WTC11 (cell line): ENCODE measurements around the gene ARF6. TPM values are rescaled to one million over a fixed set of nuclear protein-coding genes. Genes with fewer than 3 reads are reported as not detected.

Source experiments
- ATAC-seq: fragments of 200-7000 bp; cut with Tn5 transposase; 2 replicates; pipeline ENCODE4 v1.10.0; 2021; ENCODE audit warnings: mild to moderate bottlenecking, moderate library complexity
- CTCF ChIA-PET: fragments of 300-600 bp; sonication (Branson Sonifier 250); formaldehyde crosslinking; loops from one replicate; lab custom pipeline; 2021; ENCODE audit warnings: antibody characterized with exemption; lab: Charles Lee
- POLR2A ChIA-PET: fragments of 350-600 bp; sonication (Branson Sonifier 250); formaldehyde crosslinking; loops from one replicate; lab custom pipeline; 2021; ENCODE audit warnings: antibody characterized with exemption; lab: Charles Lee
- DNase-seq: peaks from one replicate; pipeline ENCODE4 v3.0.0; 2021; ENCODE audit warnings: low spot score
- H3K27ac Mint-ChIP-seq: 2 replicates; pipeline ENCODE4 v1.8.0; 2021; ENCODE audit warnings: mixed read lengths
- H3K27me3 Mint-ChIP-seq: 2 replicates; pipeline ENCODE4 v1.8.0; 2021; ENCODE audit warnings: low read depth, mild to moderate bottlenecking, moderate library complexity, mixed read lengths
- H3K36me3 Mint-ChIP-seq: 2 replicates; pipeline ENCODE4 v1.8.0; 2021; ENCODE audit warnings: mixed read lengths
- H3K4me1 Mint-ChIP-seq: 2 replicates; pipeline ENCODE4 v1.8.0; 2022; ENCODE audit warnings: mixed read lengths
- H3K4me3 Mint-ChIP-seq: 2 replicates; pipeline ENCODE4 v1.8.0; 2021; ENCODE audit warnings: mild to moderate bottlenecking, moderate library complexity, mixed read lengths
- H3K9me3 Mint-ChIP-seq: 2 replicates; pipeline ENCODE4 v1.8.0; 2021; ENCODE audit warnings: mixed read lengths
- ESRRA ChIP-seq: sonication (generic); formaldehyde crosslinking; IDR thresholded peaks from 2 replicates; pipeline ENCODE4 v1.8.1; 2022; ENCODE audit warnings: mild to moderate bottlenecking, missing genetic modification reagents, borderline replicate concordance
- GABPB1 ChIP-seq: sonication (generic); formaldehyde crosslinking; IDR thresholded peaks from 2 replicates; pipeline ENCODE4 v1.8.1; 2023; ENCODE audit warnings: mild to moderate bottlenecking, missing genetic modification reagents
- GRHL2 ChIP-seq: fragments of 250-450 bp; sonication (Bioruptor Pico); IDR thresholded peaks from 2 replicates; pipeline ENCODE4 v1.8.0; 2022; ENCODE audit warnings: mild to moderate bottlenecking, moderate library complexity; ENCODE audit not compliant: insufficient replicate concordance, severe bottlenecking
- SMAD4 ChIP-seq: sonication (generic); formaldehyde crosslinking; IDR thresholded peaks from 2 replicates; pipeline ENCODE4 v1.8.0; 2022; ENCODE audit warnings: mild to moderate bottlenecking, missing genetic modification reagents
- SOX15 ChIP-seq: fragments of 250-450 bp; sonication (Bioruptor Pico); IDR thresholded peaks from 2 replicates; pipeline ENCODE4 v1.9.0; 2021; ENCODE audit warnings: mild to moderate bottlenecking
- TEAD4 ChIP-seq: sonication (generic); formaldehyde crosslinking; IDR thresholded peaks from 2 replicates; pipeline ENCODE4 v1.8.0; 2022; ENCODE audit warnings: mild to moderate bottlenecking, missing genetic modification reagents
- ZBTB21 ChIP-seq: sonication (generic); formaldehyde crosslinking; IDR thresholded peaks from 2 replicates; pipeline ENCODE4 v1.8.1; 2023; ENCODE audit warnings: mild to moderate bottlenecking, missing genetic modification reagents, borderline replicate concordance
- total RNA-seq: library from RNA; stranded (reverse); gene quantifications from 3 replicates; pipeline ENCODE4 v1.2.3, GENCODE V29; 2021
- TF ChIP-seq, protein P1 (sequence below): fragments of 250-450 bp; sonication (Bioruptor Pico); IDR thresholded peaks from 2 replicates; pipeline ENCODE4 v1.9.0; 2021; ENCODE audit warnings: mild to moderate bottlenecking, borderline replicate concordance
- TF ChIP-seq, protein P2 (sequence below): sonication (generic); formaldehyde crosslinking; IDR thresholded peaks from 2 replicates; pipeline ENCODE4 v1.8.0; 2022; ENCODE audit warnings: mild to moderate bottlenecking, missing genetic modification reagents
- TF ChIP-seq, protein P3 (sequence below): sonication (generic); formaldehyde crosslinking; IDR thresholded peaks from 2 replicates; pipeline ENCODE4 v1.8.1; 2022; ENCODE audit warnings: low read depth, mild to moderate bottlenecking, moderate library complexity, missing genetic modification reagents, borderline replicate concordance
- TF ChIP-seq, protein P4 (sequence below): fragments of 250-450 bp; sonication (Bioruptor Pico); conservative IDR thresholded peaks from 2 replicates; pipeline ENCODE4 v1.9.0; 2021; ENCODE audit warnings: mild to moderate bottlenecking
- TF ChIP-seq, protein P5 (sequence below): sonication (generic); formaldehyde crosslinking; IDR thresholded peaks from 2 replicates; pipeline ENCODE4 v1.8.1; 2023; ENCODE audit warnings: mild to moderate bottlenecking, missing genetic modification reagents, moderate library complexity
- TF ChIP-seq, protein P6 (sequence below): sonication (generic); formaldehyde crosslinking; conservative IDR thresholded peaks from 2 replicates; pipeline ENCODE4 v1.8.1; 2022; ENCODE audit warnings: mild to moderate bottlenecking, missing genetic modification reagents
- TF ChIP-seq, protein P7 (sequence below): sonication (generic); formaldehyde crosslinking; IDR thresholded peaks from 2 replicates; pipeline ENCODE4 v1.8.0; 2023; ENCODE audit warnings: missing genetic modification reagents, mild to moderate bottlenecking, borderline replicate concordance
- TF ChIP-seq, protein P8 (sequence below): sonication (generic); formaldehyde crosslinking; IDR thresholded peaks from 2 replicates; pipeline ENCODE4 v1.8.1; 2022; ENCODE audit warnings: mild to moderate bottlenecking, moderate library complexity, missing genetic modification reagents

The ARF6 gene
- total RNA-seq, 1 experiment from 2014 or later: 55.9 TPM

DNA sequence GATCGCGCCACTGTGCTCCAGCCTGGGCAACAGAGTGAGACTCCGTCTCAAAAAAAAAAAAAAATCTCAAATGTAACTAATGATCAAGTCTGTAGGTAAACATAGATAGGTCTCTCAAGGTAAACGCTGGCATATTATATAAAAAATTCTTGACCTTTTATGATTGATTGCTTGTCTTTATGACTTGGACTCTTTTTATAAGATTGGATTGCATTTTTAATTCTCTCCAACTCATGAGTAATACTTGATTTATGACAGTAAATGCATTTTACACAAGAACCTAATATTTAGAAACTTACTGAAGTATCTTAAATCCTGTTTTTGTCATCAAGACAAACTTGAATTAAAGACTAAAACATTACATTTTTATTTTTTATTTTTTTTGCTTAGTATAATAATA, 16.1 kb downstream of the ARF6 start (continued):
- TF ChIP-seq, protein P1, sequence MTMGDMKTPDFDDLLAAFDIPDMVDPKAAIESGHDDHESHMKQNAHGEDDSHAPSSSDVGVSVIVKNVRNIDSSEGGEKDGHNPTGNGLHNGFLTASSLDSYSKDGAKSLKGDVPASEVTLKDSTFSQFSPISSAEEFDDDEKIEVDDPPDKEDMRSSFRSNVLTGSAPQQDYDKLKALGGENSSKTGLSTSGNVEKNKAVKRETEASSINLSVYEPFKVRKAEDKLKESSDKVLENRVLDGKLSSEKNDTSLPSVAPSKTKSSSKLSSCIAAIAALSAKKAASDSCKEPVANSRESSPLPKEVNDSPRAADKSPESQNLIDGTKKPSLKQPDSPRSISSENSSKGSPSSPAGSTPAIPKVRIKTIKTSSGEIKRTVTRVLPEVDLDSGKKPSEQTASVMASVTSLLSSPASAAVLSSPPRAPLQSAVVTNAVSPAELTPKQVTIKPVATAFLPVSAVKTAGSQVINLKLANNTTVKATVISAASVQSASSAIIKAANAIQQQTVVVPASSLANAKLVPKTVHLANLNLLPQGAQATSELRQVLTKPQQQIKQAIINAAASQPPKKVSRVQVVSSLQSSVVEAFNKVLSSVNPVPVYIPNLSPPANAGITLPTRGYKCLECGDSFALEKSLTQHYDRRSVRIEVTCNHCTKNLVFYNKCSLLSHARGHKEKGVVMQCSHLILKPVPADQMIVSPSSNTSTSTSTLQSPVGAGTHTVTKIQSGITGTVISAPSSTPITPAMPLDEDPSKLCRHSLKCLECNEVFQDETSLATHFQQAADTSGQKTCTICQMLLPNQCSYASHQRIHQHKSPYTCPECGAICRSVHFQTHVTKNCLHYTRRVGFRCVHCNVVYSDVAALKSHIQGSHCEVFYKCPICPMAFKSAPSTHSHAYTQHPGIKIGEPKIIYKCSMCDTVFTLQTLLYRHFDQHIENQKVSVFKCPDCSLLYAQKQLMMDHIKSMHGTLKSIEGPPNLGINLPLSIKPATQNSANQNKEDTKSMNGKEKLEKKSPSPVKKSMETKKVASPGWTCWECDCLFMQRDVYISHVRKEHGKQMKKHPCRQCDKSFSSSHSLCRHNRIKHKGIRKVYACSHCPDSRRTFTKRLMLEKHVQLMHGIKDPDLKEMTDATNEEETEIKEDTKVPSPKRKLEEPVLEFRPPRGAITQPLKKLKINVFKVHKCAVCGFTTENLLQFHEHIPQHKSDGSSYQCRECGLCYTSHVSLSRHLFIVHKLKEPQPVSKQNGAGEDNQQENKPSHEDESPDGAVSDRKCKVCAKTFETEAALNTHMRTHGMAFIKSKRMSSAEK: no peak
- TF ChIP-seq TEAD4: no peak
- TF ChIP-seq ZBTB21 (CRISPR knock-in tag): no peak
- TF ChIP-seq, protein P2, sequence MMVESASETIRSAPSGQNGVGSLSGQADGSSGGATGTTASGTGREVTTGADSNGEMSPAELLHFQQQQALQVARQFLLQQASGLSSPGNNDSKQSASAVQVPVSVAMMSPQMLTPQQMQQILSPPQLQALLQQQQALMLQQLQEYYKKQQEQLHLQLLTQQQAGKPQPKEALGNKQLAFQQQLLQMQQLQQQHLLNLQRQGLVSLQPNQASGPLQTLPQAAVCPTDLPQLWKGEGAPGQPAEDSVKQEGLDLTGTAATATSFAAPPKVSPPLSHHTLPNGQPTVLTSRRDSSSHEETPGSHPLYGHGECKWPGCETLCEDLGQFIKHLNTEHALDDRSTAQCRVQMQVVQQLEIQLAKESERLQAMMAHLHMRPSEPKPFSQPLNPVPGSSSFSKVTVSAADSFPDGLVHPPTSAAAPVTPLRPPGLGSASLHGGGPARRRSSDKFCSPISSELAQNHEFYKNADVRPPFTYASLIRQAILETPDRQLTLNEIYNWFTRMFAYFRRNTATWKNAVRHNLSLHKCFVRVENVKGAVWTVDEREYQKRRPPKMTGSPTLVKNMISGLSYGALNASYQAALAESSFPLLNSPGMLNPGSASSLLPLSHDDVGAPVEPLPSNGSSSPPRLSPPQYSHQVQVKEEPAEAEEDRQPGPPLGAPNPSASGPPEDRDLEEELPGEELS: no peak
- TF ChIP-seq ESRRA (CRISPR knock-in tag): no peak
- TF ChIP-seq, protein P3, sequence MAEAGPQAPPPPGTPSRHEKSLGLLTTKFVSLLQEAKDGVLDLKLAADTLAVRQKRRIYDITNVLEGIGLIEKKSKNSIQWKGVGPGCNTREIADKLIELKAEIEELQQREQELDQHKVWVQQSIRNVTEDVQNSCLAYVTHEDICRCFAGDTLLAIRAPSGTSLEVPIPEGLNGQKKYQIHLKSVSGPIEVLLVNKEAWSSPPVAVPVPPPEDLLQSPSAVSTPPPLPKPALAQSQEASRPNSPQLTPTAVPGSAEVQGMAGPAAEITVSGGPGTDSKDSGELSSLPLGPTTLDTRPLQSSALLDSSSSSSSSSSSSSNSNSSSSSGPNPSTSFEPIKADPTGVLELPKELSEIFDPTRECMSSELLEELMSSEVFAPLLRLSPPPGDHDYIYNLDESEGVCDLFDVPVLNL (CRISPR knock-in tag): no peak
- TF ChIP-seq GRHL2: no peak
- TF ChIP-seq GABPB1 (CRISPR knock-in tag): no peak
- TF ChIP-seq, protein P4, sequence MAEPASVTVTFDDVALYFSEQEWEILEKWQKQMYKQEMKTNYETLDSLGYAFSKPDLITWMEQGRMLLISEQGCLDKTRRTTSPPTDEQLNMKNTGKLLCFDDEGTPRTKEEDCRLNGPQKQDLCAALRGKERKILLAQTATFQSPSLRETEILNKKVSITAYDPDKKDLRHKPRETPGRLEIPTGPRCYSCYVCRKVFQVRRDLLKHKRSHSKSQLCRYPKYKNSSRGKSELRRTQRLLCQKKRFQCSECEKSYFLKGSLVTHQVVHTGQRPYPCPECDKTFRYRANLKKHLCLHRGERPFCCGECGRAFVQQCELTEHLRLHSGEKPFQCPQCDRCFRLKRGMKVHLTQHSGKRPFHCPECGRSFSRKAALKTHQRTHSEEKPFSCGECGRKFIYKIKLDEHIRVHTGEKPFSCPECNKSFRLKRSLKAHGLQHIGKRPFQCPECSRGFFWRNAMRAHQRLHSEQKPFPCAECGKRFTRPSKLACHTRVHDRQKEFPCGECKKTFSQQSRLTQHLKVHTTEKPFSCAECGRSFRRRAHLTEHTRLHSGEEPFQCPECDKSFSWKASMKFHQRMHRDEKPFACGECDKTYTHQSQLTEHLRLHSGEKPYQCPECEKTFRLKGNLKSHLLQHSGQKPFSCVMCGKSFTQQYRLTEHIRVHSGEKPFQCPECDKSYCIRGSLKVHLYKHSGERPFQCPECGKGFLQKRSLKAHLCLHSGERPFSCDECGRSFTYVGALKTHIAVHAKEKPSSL: no peak

DNA sequence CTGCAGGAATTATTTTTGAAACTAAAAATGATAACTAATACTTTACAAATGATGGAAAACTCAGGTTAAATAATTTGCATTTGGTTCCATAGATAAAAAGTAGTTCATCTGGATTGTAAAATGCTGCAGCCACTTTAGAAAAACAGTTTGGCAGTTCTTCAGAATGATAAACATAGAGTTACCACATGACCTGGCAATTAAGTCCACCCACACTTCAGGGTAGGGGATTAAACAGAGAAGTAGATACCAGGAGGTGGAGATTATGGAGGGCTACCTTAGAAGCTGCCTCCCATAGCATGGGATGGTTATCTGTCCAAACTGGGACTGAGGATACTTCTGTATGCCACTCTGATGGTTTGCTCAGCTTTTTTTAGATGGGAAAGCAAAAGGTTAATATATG, 22.2 kb downstream of the ARF6 start:
- H3K27ac Mint-ChIP-seq: no peak overlapping the region
- H3K27me3 Mint-ChIP-seq: no peaks in the 10 kb centered on the region
- no peaks in the 10 kb centered on the region for H3K36me3 Mint-ChIP-seq
- H3K9me3 Mint-ChIP-seq: peaks cover 4% of the 10 kb centered on the region
- DNase-seq (no peak), ATAC-seq (no peak)
- H3K4me1 Mint-ChIP-seq: no peaks in the 10 kb centered on the region
- ChIA-PET POLR2A (no interaction called here), CTCF (no interaction called here)
- H3K4me3 Mint-ChIP-seq: no peak overlapping the region
- TF ChIP-seq SMAD4: no peak
- TF ChIP-seq, protein P5, sequence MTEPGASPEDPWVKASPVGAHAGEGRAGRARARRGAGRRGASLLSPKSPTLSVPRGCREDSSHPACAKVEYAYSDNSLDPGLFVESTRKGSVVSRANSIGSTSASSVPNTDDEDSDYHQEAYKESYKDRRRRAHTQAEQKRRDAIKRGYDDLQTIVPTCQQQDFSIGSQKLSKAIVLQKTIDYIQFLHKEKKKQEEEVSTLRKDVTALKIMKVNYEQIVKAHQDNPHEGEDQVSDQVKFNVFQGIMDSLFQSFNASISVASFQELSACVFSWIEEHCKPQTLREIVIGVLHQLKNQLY (CRISPR knock-in tag): no peak
- TF ChIP-seq, protein P6, sequence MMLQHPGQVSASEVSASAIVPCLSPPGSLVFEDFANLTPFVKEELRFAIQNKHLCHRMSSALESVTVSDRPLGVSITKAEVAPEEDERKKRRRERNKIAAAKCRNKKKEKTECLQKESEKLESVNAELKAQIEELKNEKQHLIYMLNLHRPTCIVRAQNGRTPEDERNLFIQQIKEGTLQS: no peak
- TF ChIP-seq, protein P7, sequence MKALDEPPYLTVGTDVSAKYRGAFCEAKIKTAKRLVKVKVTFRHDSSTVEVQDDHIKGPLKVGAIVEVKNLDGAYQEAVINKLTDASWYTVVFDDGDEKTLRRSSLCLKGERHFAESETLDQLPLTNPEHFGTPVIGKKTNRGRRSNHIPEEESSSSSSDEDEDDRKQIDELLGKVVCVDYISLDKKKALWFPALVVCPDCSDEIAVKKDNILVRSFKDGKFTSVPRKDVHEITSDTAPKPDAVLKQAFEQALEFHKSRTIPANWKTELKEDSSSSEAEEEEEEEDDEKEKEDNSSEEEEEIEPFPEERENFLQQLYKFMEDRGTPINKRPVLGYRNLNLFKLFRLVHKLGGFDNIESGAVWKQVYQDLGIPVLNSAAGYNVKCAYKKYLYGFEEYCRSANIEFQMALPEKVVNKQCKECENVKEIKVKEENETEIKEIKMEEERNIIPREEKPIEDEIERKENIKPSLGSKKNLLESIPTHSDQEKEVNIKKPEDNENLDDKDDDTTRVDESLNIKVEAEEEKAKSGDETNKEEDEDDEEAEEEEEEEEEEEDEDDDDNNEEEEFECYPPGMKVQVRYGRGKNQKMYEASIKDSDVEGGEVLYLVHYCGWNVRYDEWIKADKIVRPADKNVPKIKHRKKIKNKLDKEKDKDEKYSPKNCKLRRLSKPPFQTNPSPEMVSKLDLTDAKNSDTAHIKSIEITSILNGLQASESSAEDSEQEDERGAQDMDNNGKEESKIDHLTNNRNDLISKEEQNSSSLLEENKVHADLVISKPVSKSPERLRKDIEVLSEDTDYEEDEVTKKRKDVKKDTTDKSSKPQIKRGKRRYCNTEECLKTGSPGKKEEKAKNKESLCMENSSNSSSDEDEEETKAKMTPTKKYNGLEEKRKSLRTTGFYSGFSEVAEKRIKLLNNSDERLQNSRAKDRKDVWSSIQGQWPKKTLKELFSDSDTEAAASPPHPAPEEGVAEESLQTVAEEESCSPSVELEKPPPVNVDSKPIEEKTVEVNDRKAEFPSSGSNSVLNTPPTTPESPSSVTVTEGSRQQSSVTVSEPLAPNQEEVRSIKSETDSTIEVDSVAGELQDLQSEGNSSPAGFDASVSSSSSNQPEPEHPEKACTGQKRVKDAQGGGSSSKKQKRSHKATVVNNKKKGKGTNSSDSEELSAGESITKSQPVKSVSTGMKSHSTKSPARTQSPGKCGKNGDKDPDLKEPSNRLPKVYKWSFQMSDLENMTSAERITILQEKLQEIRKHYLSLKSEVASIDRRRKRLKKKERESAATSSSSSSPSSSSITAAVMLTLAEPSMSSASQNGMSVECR (CRISPR knock-in tag): no peak
- TF ChIP-seq, protein P8, sequence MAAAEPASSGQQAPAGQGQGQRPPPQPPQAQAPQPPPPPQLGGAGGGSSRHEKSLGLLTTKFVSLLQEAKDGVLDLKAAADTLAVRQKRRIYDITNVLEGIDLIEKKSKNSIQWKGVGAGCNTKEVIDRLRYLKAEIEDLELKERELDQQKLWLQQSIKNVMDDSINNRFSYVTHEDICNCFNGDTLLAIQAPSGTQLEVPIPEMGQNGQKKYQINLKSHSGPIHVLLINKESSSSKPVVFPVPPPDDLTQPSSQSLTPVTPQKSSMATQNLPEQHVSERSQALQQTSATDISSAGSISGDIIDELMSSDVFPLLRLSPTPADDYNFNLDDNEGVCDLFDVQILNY (CRISPR knock-in tag): no peak
- TF ChIP-seq SOX15 (CRISPR knock-in tag): no peak
- TF ChIP-seq, protein P2: no peak
